Adrenal gland (tissue), 12 donors: ENCODE measurements around the gene CYP17A1. TPM values are rescaled to one million over a fixed set of nuclear protein-coding genes. Genes with fewer than 3 reads are reported as not detected.

Source experiments
- DNase-seq, 7 donors: peaks; one replicate each; pipeline ENCODE4 v3.0.0-alpha.2; 2019 to 2020
- H3K27ac ChIP-seq, 5 donors: fragments of 200-600 bp; sonication (generic) in 4 of 5; 1 replicate in 3 of 5; 2 replicates in 2 of 5; pipeline versions ENCODE4 v1.5.1 to v1.8.0; 2016 to 2020; ENCODE audit warnings: mild to moderate bottlenecking in 1 of 5
- H3K27me3 ChIP-seq: fragments of 200-600 bp; 2 replicates; pipeline ENCODE4 v1.8.0; 2021
- H3K36me3 ChIP-seq, 2 donors: fragments of 200-600 bp; replicated peaks in 1 of 2; 1 replicate in 1 of 2; 2 replicates in 1 of 2; pipeline versions ENCODE4 v1.5.1 to v1.8.0; 2018 to 2022
- H3K4me1 ChIP-seq, 2 donors: fragments of 200-600 bp; replicated peaks in 1 of 2; 1 replicate in 1 of 2; 2 replicates in 1 of 2; pipeline versions ENCODE4 v1.5.1 to v1.8.0; 2018 to 2021
- H3K4me3 ChIP-seq, 4 donors: fragments of 200-600 bp; sonication (generic) in 3 of 4; one replicate each; pipeline ENCODE4 v1.5.1; 2016 to 2018
- H3K9me3 ChIP-seq, 3 donors: fragments of 200-600 bp; sonication (generic) in 1 of 3; replicated peaks in 1 of 3; 1 replicate in 2 of 3; 2 replicates in 1 of 3; pipeline versions ENCODE4 v1.5.1 to v1.8.0; 2016 to 2021
- POLR2A ChIP-seq, 2 donors: fragments of 450-650 bp; IDR thresholded peaks; one replicate each; pipeline ENCODE4 v1.6.1; 2017; ENCODE audit warnings: antibody characterized with exemption in 2 of 2, mild to moderate bottlenecking in 2 of 2, moderate library complexity in 1 of 2
- WGBS, 4 donors: extraction: QIAGEN DNeasy Blood & Tissue Kit in 2 of 4; methylation state at CpG; one replicate each; pipeline versions ENCODE4 v1.1.5 to v1.1.7; 2013 to 2017; 5-methylcytosine and 5-hydroxymethylcytosine counted together
- intact Hi-C, 2 donors: fragments of 100-400 bp; cut with DNase I; formaldehyde crosslinking; loops; one replicate each; pipeline versions ENCODE4 v1.14.1 to v1.15.0; 2022 to 2023
- polyA plus RNA-seq, 3 donors: library from polyadenylated mRNA; stranded (reverse); fragments of 200-250 nt in 2 of 3; fragments of 350-450 nt in 1 of 3; fragmentation: Illumina TruSeq in 1 of 3; extraction: RNeasy Lipid Tissue Mini Kit (QIAGEN cat#74804) in 1 of 3; gene quantifications; one replicate each; pipeline ENCODE4 v1.2.3, GENCODE V29; 2013 to 2014
- total RNA-seq, 9 donors: library from RNA; depleted of rRNA in 4 of 9; stranded (reverse); fragments of >200 nt in 4 of 9; fragments of 120-200 nt in 1 of 9; fragmentation: NEBNext Ultra II Directional in 1 of 9; extraction: Animal tissue kit (Norgen Biotek cat#: 25700) in 1 of 9; gene quantifications; one replicate each; pipeline versions ENCODE4 v1.1.0 to v1.2.4, GENCODE V29; 2013 to 2023
- TF ChIP-seq, protein P1 (sequence below), 6 experiments: fragments of 450-650 bp in 4 of 6; fragments of 200-600 bp in 2 of 6; sonication (generic) in 1 of 6; IDR thresholded peaks; 1 replicate in 5 of 6; 2 replicates in 1 of 6; pipeline versions ENCODE4 v1.5.1 to v1.8.0; 2016 to 2021; ENCODE audit warnings: antibody characterized with exemption in 6 of 6, mild to moderate bottlenecking in 2 of 6, moderate library complexity in 1 of 6
- donor health status: healthy with polysubstance abuse.
- donor health status: Bipolar disorder and iron deficiency.
- donor health status: DM: yes; HTN: yes; CAD: no.
- donor health status: DM: no; HTN: no; CAD: no.
- donor health status: DM: no; HTN: no; CAD: no.
- donor health status: DM: yes; HTN: yes; CAD: no.

The CYP17A1 gene
- total and polyA plus RNA-seq, 12 donors: 2,313 to 37,742 (median 14,298) TPM

GRCh38 chr10:102832248-102832647 is 5.0 kb downstream of the CYP17A1 start:
- WGBS, 4 donors: 76 to 82% (median 80%) methylated on average over 12 to 14 of the region's 14 CpGs
- H3K36me3 ChIP-seq: peaks cover 0 to 44% of the 10 kb centered on the region in 2 donors
- no peaks in the 10 kb centered on the region for H3K9me3 ChIP-seq
- H3K27ac ChIP-seq: peak overlapping the region in 4 of 5 donors; percentile 20 to 92 (median 63)
- H3K4me3 ChIP-seq: no peak overlapping the region
- no peaks in the 10 kb centered on the region for H3K27me3 ChIP-seq
- intact Hi-C loops: loop anchor here (5.0 to 10.0 kb wide), 3 partner anchors 63 to 243 kb away; no protein-coding TSS in a partner anchor
- TF ChIP-seq, protein P1, sequence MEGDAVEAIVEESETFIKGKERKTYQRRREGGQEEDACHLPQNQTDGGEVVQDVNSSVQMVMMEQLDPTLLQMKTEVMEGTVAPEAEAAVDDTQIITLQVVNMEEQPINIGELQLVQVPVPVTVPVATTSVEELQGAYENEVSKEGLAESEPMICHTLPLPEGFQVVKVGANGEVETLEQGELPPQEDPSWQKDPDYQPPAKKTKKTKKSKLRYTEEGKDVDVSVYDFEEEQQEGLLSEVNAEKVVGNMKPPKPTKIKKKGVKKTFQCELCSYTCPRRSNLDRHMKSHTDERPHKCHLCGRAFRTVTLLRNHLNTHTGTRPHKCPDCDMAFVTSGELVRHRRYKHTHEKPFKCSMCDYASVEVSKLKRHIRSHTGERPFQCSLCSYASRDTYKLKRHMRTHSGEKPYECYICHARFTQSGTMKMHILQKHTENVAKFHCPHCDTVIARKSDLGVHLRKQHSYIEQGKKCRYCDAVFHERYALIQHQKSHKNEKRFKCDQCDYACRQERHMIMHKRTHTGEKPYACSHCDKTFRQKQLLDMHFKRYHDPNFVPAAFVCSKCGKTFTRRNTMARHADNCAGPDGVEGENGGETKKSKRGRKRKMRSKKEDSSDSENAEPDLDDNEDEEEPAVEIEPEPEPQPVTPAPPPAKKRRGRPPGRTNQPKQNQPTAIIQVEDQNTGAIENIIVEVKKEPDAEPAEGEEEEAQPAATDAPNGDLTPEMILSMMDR (IDR thresholded peaks at IDR 0.05): peak in 1 of 6 experiments; percentile 9
- TF ChIP-seq POLR2A (IDR thresholded peaks at IDR 0.05): no peak
- DNase-seq: peak in 2 of 7 donors; percentile 48 to 60
- peaks cover 0 to 10% of the 10 kb centered on the region in 2 donors for H3K4me1 ChIP-seq

DNA sequence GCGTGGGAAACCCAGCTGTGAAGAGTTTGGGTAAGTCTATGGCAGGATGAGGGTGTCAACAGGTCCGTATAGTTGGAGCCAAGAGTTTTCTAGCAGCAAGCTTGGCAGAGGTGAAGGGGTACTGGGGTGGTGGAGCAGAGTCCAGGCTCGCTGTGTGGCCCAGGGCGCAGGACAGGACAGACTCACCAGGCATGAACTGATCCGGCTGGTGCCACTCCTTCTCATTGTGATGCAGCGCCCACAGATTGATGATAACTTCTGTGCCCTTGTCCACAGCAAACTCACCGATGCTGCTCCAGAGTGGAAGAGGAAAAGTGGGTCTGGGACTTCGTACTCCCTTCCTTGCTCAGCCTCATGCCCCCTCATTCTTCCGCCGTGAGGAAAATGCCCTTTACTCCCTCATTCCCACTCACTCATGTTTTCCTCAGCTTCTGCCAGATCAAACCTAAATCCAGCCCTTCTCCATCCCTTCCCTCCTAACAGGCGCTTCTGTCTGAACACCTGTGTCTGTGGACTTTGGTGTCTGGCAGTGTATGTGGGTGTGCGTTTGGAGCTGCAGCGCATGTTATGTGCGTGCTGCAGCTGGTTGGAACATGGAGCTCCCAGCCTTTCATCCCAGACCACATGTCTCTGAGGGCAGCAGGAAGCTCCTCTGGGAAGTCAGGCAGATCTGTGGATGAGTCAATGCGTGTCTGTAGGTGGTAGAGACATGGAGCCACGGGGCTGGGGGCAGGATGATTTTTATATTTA is 5.7 kb downstream of the CYP17A1 start:
- Histone ChIP-seq H3K27me3 (no peaks in the 10 kb centered on the region), H3K4me1 (peaks cover 0 to 10% of the 10 kb centered on the region in 2 donors), H3K9me3 (no peaks in the 10 kb centered on the region), H3K27ac (peak overlapping the region in 3 of 5 donors; percentile 53 to 92 (median 83)), H3K4me3 (no peak overlapping the region), H3K36me3 (peaks cover 0 to 44% of the 10 kb centered on the region in 2 donors)
- TF ChIP-seq, protein P1 (IDR thresholded peaks at IDR 0.05): no peak
- TF ChIP-seq POLR2A (IDR thresholded peaks at IDR 0.05): peak in 1 of 2 donors; percentile 59
- intact Hi-C loops: loop anchor here (5.0 to 10.0 kb wide), 3 partner anchors 63 to 243 kb away; no protein-coding TSS in a partner anchor
- WGBS, 4 donors: 65 to 75% (median 73%) methylated on average over 15 to 16 of the region's 16 CpGs
- DNase-seq: peak in 4 of 7 donors; percentile 56 to 80 (median 68)

- no peaks in the 10 kb centered on the region for H3K9me3 ChIP-seq
- TF ChIP-seq, protein P1 (IDR thresholded peaks at IDR 0.05): no peak
- no peak for TF ChIP-seq POLR2A (IDR thresholded peaks at IDR 0.05)
- intact Hi-C loops: loop anchor here (5.0 to 10.0 kb wide), 2 partner anchors 35 to 93 kb away; no protein-coding TSS in a partner anchor
- peak in 4 of 7 donors; percentile 49 to 83 (median 74) for DNase-seq
- peaks cover 0 to 13% of the 10 kb centered on the region in 2 donors for H3K36me3 ChIP-seq
- H3K4me3 ChIP-seq: no peak overlapping the region
- peak overlapping the region; percentile 32 to 79 (median 62) for H3K27ac ChIP-seq
- WGBS, 4 donors: 39 to 58% (median 54%) methylated on average over 5 of the region's 5 CpGs
- H3K27me3 ChIP-seq: no peaks in the 10 kb centered on the region
- no peaks in the 10 kb centered on the region for H3K4me1 ChIP-seq
Measured at GRCh38 chr10:102827597-102827975, 9.6 kb downstream of the CYP17A1 start.

- H3K9me3 ChIP-seq: no peaks in the 10 kb centered on the region
- H3K27me3 ChIP-seq: no peaks in the 10 kb centered on the region
- WGBS, 4 donors: 56 to 73% (median 65%) methylated on average over 8 to 9 of the region's 9 CpGs
- DNase-seq: peak in 3 of 7 donors; percentile 68 to 81 (median 71)
- no peaks in the 10 kb centered on the region for H3K4me1 ChIP-seq
- H3K36me3 ChIP-seq: peaks cover 0 to 5% of the 10 kb centered on the region in 2 donors
- intact Hi-C loops: loop anchor here (5.0 to 10.0 kb wide), 2 partner anchors 34 to 91 kb away; no protein-coding TSS in a partner anchor
- H3K27ac ChIP-seq: peak overlapping the region in 3 of 5 donors; percentile 20 to 79 (median 51)
- no peak overlapping the region for H3K4me3 ChIP-seq
- TF ChIP-seq POLR2A (IDR thresholded peaks at IDR 0.05): peak in 1 of 2 donors; percentile 60
- TF ChIP-seq, protein P1 (IDR thresholded peaks at IDR 0.05): no peak
Measured at GRCh38 chr10:102826148-102826796, 10.9 kb downstream of the CYP17A1 start.
